GM12892 (cell line): ENCODE results near the gene CXCL5.

Source experiments
- DNase-seq: peaks from one replicate; pipeline ENCODE4 v3.0.0; 2011; ENCODE audit not compliant: insufficient read length
- FAIRE-seq: peaks from 2 replicates; lab custom pipeline; 2011; peaks lifted over from hg19 to GRCh38; lab: Jason Lieb, UNC
- POLR2A ChIP-seq: IDR thresholded peaks from 2 replicates; pipeline ENCODE4 v1.6.1; 2011; ENCODE audit warnings: low read depth, low read length, control low read depth
- POLR2AphosphoS5 ChIP-seq: IDR thresholded peaks from 2 replicates; pipeline ENCODE4 v1.6.1; 2011; ENCODE audit warnings: low read depth, low read length, control low read depth
- TAF1 ChIP-seq: IDR thresholded peaks from 2 replicates; pipeline ENCODE4 v1.6.1; 2011; ENCODE audit warnings: low read depth, mild to moderate bottlenecking, control low read depth, low read length, borderline replicate concordance

CXCL5 gene

GRCh38 chr4:74037076-74037955 lies 38.8 kb upstream of the CXCL5 start:
- FAIRE-seq, result no peak
- no peak for DNase-seq
- TF ChIP-seq POLR2A (no peak), POLR2AphosphoS5 (no peak), TAF1 (no peak)

- no peak for FAIRE-seq
- no peak for TF ChIP-seq POLR2A
- no peak for TF ChIP-seq POLR2AphosphoS5
- no peak for TF ChIP-seq TAF1
- DNase-seq, result no peak
Observed at GRCh38 chr4:74033739-74034138, 35.3 kb upstream of the CXCL5 start.

DNA sequence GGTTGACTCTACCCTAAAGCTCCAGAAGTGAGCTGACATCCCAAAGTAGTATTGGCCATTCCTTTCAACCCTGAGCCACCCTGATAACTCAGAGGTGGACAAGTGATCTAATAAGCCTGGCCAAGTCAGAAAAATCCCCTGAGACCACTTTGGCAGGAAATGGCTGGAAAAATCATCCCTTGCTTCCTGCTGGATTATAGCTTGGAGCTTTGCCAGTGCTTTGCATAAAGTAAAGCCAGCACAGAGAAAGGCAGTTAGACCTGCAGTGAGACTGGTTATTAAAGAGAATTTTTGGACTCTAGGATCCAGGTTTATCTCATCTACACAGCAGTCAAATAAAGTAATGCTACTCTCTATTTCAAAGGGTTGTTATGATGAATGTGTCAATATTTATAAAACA lies 33.6 kb upstream of the CXCL5 start:
- TF ChIP-seq TAF1 (no peak), POLR2A (no peak), POLR2AphosphoS5 (no peak)
- FAIRE-seq, result no peak
- DNase-seq, result no peak

GRCh38 chr4:74031576-74031975 lies 33.1 kb upstream of the CXCL5 start:
- FAIRE-seq, result no peak
- TF ChIP-seq TAF1, result no peak
- no peak for TF ChIP-seq POLR2AphosphoS5
- no peak for TF ChIP-seq POLR2A
- DNase-seq, result no peak

DNA sequence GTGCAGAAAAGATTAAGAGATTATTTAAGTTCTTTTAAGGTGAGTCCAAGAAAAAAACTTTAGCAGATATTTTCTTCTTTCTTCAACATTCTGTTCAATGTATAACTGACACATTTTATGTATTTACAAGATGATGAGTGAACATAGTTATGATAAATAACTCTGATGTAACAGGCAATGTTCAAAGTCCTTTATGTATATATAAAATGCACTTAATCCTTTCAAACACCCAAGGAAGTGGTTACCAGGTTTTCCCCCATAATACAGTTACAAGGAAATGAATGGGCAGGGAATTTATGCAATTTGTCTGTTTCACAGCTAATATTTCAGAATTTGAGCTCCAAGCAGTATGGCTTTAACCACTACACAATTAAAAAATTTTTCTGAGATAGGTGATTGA lies 31.8 kb upstream of the CXCL5 start:
- DNase-seq, result no peak
- no peak for FAIRE-seq
- no peak for TF ChIP-seq TAF1
- TF ChIP-seq POLR2A, result no peak
- TF ChIP-seq POLR2AphosphoS5, result no peak

- FAIRE-seq, result no peak
- DNase-seq, result no peak
Observed at GRCh38 chr4:74028504-74028903, 30.0 kb upstream of the CXCL5 start.

GRCh38 chr4:74023709-74024108 lies 25.2 kb upstream of the CXCL5 start:
- no peak for DNase-seq
- FAIRE-seq, result no peak
- TF ChIP-seq POLR2A (no peak), TAF1 (no peak), POLR2AphosphoS5 (no peak)

More at GRCh38 chr4:74028504-74028903, 30.0 kb upstream of the CXCL5 start:
- TF ChIP-seq TAF1 (no peak), POLR2AphosphoS5 (no peak)

DNA sequence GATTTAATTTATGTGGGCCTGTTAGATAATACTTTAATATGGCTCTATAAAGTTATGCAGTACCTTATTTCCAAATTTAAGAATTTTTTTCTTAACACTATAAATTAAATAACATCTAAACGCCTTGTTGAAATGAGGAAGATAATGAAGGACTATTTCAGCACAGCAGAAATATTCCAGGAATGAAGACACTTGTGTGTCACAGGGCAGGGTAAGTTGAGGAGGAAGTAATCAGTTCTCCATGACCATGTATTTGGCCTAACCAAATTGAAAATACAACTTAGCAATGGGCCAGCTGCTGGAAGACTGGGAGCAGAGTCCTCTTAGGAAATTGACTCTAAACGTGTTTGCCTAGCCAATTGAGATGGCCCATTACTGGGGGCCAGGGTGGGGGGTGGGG lies 23.1 kb upstream of the CXCL5 start:
- FAIRE-seq, result no peak
- no peak for DNase-seq
- TF ChIP-seq TAF1 (no peak), POLR2A (no peak), POLR2AphosphoS5 (no peak)

GRCh38 chr4:74018771-74019170 lies 20.3 kb upstream of the CXCL5 start:
- TF ChIP-seq TAF1 (no peak), POLR2AphosphoS5 (no peak), POLR2A (no peak)
- no peak for DNase-seq

DNA sequence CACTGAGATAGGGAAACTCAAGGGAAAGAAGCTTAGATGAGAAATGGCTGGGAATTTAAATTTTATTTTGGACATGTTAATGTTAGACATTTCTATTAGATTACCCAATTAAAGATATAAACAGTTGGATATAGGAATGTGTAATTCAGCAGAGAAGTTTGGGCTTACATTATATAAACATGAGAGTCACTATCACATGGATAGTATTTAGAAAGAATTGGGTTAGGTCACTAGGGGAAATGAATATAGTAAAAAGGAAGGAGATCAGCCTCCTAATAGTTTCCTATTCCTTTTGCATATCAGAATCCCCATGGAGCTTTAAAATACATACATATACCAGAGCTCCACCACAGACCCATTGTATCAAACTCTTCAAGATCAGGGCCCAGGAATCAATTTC lies 19.6 kb upstream of the CXCL5 start:
- DNase-seq, result no peak
- FAIRE-seq, result no peak
- TF ChIP-seq TAF1 (no peak), POLR2A (no peak), POLR2AphosphoS5 (no peak)

More at GRCh38 chr4:74018771-74019170, 20.3 kb upstream of the CXCL5 start:
- no peak for FAIRE-seq

DNA sequence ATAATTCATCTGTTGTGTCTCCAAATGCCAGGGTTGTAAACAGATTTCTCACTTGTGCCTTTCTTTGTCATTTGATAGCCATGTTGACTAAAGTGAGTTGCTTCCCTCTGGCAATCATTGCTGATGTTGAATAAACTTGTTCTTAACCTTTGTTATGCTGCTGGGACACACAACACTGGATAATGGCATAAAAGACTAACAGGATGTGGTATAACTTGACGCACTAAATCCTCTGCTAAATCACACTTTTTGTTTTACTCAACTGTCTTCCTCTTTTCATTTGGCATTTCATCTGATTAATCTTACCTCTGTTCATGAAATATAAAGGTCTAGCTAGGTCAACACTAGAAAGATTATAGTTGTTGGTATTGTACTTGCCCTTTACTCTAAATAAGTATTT lies 17.6 kb upstream of the CXCL5 start:
- DNase-seq, result no peak
- FAIRE-seq, result no peak
- TF ChIP-seq POLR2A, result no peak
- no peak for TF ChIP-seq POLR2AphosphoS5

DNA sequence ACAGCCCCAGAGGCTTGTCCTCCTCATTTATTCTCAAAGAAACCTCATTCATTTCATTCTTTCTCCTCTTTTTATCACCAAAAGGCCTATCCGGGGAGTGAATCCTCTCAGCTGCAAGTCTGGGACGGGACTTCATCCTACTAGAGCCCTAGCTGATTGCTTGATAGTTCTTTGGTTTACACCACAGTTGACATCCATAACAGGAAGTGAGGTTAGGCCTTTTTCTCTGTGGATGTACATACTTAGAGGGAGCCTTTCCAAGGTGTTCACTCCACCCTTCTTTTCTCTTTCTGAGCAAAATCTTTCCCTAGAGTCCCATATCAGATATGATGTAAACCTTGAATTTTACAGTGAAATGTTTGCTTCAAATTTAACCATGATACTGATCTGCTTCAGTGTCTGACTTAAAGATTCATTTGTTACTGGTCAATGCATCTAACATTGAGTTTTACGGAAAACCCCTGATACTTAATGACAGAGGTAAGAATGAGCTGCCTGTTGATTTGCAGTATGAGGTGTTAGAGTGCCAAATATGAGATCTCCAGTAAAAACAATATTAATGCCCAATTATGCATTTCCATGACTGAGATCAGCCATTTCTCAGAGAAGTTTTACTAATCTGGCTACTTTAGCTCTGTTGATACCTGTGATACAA lies 16.8 kb upstream of the CXCL5 start:
- FAIRE-seq (no peak), DNase-seq (no peak)
- no peak for TF ChIP-seq POLR2AphosphoS5

- FAIRE-seq (no peak), DNase-seq (no peak)
- TF ChIP-seq TAF1, result no peak
- no peak for TF ChIP-seq POLR2AphosphoS5
- TF ChIP-seq POLR2A, result no peak
Observed at GRCh38 chr4:74014332-74014731, 15.9 kb upstream of the CXCL5 start.
